Breast epithelium (tissue), 4 donors: ENCODE data around the gene ACOT12. TPM values are rescaled to one million over a fixed set of nuclear protein-coding genes. Genes with fewer than 3 reads are reported as not detected.

ENCODE experiments used
- DNase-seq, 2 donors: peaks; one replicate each; pipeline ENCODE4 v3.0.0-alpha.2; 2019; ENCODE audit warnings: low spot score in 2 of 2
- H3K27ac ChIP-seq, 2 donors: fragments of 200-600 bp; sonication (generic) in 1 of 2; one replicate each; pipeline ENCODE4 v1.5.1; 2016 to 2019; ENCODE audit warnings: mild to moderate bottlenecking in 1 of 2
- H3K27me3 ChIP-seq, 2 donors: fragments of 200-600 bp; sonication (generic) in 1 of 2; one replicate each; pipeline versions ENCODE4 v1.5.1 to v1.6.0; 2017 to 2019; ENCODE audit warnings: control low read depth in 1 of 2, mild to moderate bottlenecking in 1 of 2
- H3K36me3 ChIP-seq: fragments of 200-600 bp; one replicate; pipeline ENCODE4 v1.5.1; 2019
- H3K4me1 ChIP-seq, 2 donors: fragments of 200-600 bp; sonication (generic); one replicate each; pipeline ENCODE4 v1.5.1; 2016 to 2019; ENCODE audit warnings: control low read depth in 1 of 2
- H3K4me3 ChIP-seq, 3 donors: fragments of 200-600 bp; sonication (generic); 1 replicate in 2 of 3; 2 replicates in 1 of 3; pipeline ENCODE4 v1.5.1; 2016 to 2019; ENCODE audit warnings: mild to moderate bottlenecking in 3 of 3, moderate library complexity in 2 of 3
- H3K9me3 ChIP-seq, 2 donors: fragments of 200-600 bp; sonication (generic) in 1 of 2; one replicate each; pipeline ENCODE4 v1.5.1; 2016 to 2019; ENCODE audit warnings: control low read depth in 1 of 2
- CTCF ChIP-seq, 3 donors: fragments of 450-650 bp; IDR thresholded peaks; one replicate each; pipeline ENCODE4 v1.5.1; 2016 to 2017; ENCODE audit warnings: antibody characterized with exemption in 3 of 3, mild to moderate bottlenecking in 3 of 3, moderate library complexity in 3 of 3
- POLR2A ChIP-seq: fragments of 450-650 bp; IDR thresholded peaks from one replicate; pipeline ENCODE4 v1.6.1; 2016; ENCODE audit warnings: antibody characterized with exemption, mild to moderate bottlenecking, moderate library complexity
- POLR2AphosphoS5 ChIP-seq, 3 donors: sonication (generic); formaldehyde crosslinking; IDR thresholded peaks; one replicate each; pipeline ENCODE4 v1.6.1; 2017; ENCODE audit warnings: antibody characterized with exemption in 3 of 3
- intact Hi-C: fragments of 100-400 bp; cut with DNase I; formaldehyde crosslinking; loops from one replicate; pipeline ENCODE4 v1.15.1; 2023; ENCODE audit warnings: low total_unique reads
- total RNA-seq, 3 donors: library from RNA; depleted of rRNA; stranded (reverse); fragments of >200 nt; gene quantifications; one replicate each; pipeline ENCODE4 v1.1.0, GENCODE V29; 2016

The ACOT12 gene
- total RNA-seq, 3 donors from 2014 or later = not detected

- H3K4me1 ChIP-seq = no peaks in the 10 kb centered on the region
- intact Hi-C loops = no loop called here
These were observed 103.8 kb downstream of the ACOT12 start for GRCh38 chr5:81290146-81290545.

DNA sequence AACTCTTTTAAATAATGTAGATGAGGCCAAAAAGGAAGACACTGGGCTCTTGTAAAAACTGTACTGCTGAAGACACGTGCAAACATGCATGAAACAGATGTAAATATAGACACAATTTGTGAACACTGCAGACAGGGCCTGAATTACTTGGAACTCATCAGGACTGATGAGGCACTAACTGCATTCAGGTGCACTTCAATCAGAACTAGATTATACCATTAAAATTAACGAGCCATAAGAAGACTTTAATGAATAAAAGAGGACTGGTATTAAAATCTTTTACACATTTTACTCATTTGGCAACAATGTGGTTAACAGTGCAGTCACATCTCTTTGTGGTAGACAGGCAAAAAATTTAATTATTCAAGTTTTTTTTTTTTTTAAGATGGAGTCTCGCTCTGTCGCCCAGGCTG lies 105.9 kb downstream of the ACOT12 start:
- H3K4me3 ChIP-seq = no peak overlapping the region
- DNase-seq = no peak
- peaks cover 11 to 12% of the 10 kb centered on the region in 2 donors for H3K9me3 ChIP-seq
- intact Hi-C loops = no loop called here
- no peaks in the 10 kb centered on the region for H3K27me3 ChIP-seq
- no peak overlapping the region for H3K27ac ChIP-seq
- TF ChIP-seq POLR2A (no peak), POLR2AphosphoS5 (IDR thresholded peaks at IDR 0.05) (no peak), CTCF (IDR thresholded peaks at IDR 0.05) (no peak)
- no peaks in the 10 kb centered on the region for H3K36me3 ChIP-seq
- no peaks in the 10 kb centered on the region for H3K4me1 ChIP-seq

More at GRCh38 chr5:81290146-81290545, 103.8 kb downstream of the ACOT12 start:
- no peaks in the 10 kb centered on the region for H3K36me3 ChIP-seq
- no peak overlapping the region for H3K27ac ChIP-seq
- no peak for DNase-seq
- TF ChIP-seq POLR2AphosphoS5 (IDR thresholded peaks at IDR 0.05) (no peak), CTCF (IDR thresholded peaks at IDR 0.05) (no peak), POLR2A (no peak)
- peaks cover 11 to 12% of the 10 kb centered on the region in 2 donors for H3K9me3 ChIP-seq
- no peaks in the 10 kb centered on the region for H3K27me3 ChIP-seq
- no peak overlapping the region for H3K4me3 ChIP-seq

- Histone ChIP-seq H3K27ac (no peak overlapping the region), H3K9me3 (no peaks in the 10 kb centered on the region), H3K4me3 (no peak overlapping the region), H3K27me3 (no peaks in the 10 kb centered on the region), H3K36me3 (no peaks in the 10 kb centered on the region), H3K4me1 (no peaks in the 10 kb centered on the region)
- no peak for TF ChIP-seq POLR2A
- no peak for TF ChIP-seq CTCF (IDR thresholded peaks at IDR 0.05)
- TF ChIP-seq POLR2AphosphoS5 (IDR thresholded peaks at IDR 0.05) = no peak
- no peak for DNase-seq
- intact Hi-C loops = no loop called here
These were observed 107.8 kb downstream of the ACOT12 start for GRCh38 chr5:81286059-81286617.

GRCh38 chr5:81283976-81284375 lies 110.0 kb downstream of the ACOT12 start:
- Histone ChIP-seq H3K4me1 (no peaks in the 10 kb centered on the region), H3K4me3 (no peak overlapping the region), H3K9me3 (no peaks in the 10 kb centered on the region), H3K27me3 (no peaks in the 10 kb centered on the region), H3K36me3 (no peaks in the 10 kb centered on the region), H3K27ac (no peak overlapping the region)
- no peak for DNase-seq
- intact Hi-C loops = no loop called here
- TF ChIP-seq CTCF (IDR thresholded peaks at IDR 0.05) = no peak
- TF ChIP-seq POLR2A = no peak
- TF ChIP-seq POLR2AphosphoS5 (IDR thresholded peaks at IDR 0.05) = no peak

Other genes with a start within 250 kb of the ACOT12 start
- gene CKMT2, start 160.8 kb downstream of the ACOT12 start, total RNA-seq = 1 to 10 TPM; 3.6 to 5.3 (median 3.7) TPM
- 10 to 100 TPM; 18.7 to 34.4 (median 19.2) TPM for gene ZCCHC9, start 92.5 kb downstream of the ACOT12 start, total RNA-seq